Pancreas (tissue), 10 donors: ENCODE measurements around the gene EFHD1. TPM values are rescaled to one million over a fixed set of nuclear protein-coding genes. Genes with fewer than 3 reads are reported as not detected.

Experiments used
- ATAC-seq, 4 donors: fragments of 200-7000 bp; cut with Tn5 transposase; one replicate each; pipeline versions ENCODE4 v1.8.0 to v1.9.1; 2020; ENCODE audit warnings: mild to moderate bottlenecking in 4 of 4, moderate library complexity in 4 of 4
- DNase-seq, 6 donors: peaks; one replicate each; pipeline ENCODE4 v3.0.0-alpha.2; 2020
- FAIRE-seq: peaks from 2 replicates; lab custom pipeline; 2012; peaks lifted over from hg19 to GRCh38; lab: Jason Lieb, UNC
- H3K27ac ChIP-seq, 4 donors: fragments of 200-600 bp; sonication (generic); 1 replicate in 3 of 4; 2 replicates in 1 of 4; pipeline versions ENCODE4 v1.5.0 to v1.8.0; 2020
- H3K27me3 ChIP-seq, 4 donors: fragments of 200-600 bp; one replicate each; pipeline ENCODE4 v1.8.0; 2021
- H3K36me3 ChIP-seq, 3 donors: fragments of 200-600 bp; sonication (generic) in 1 of 3; one replicate each; pipeline versions ENCODE4 v1.5.0 to v1.8.0; 2020 to 2021
- H3K4me1 ChIP-seq, 3 donors: fragments of 200-600 bp; one replicate each; pipeline ENCODE4 v1.8.0; 2021
- H3K4me3 ChIP-seq, 4 donors: fragments of 200-600 bp; sonication (generic) in 2 of 4; one replicate each; pipeline versions ENCODE4 v1.5.0 to v1.8.0; 2020 to 2021
- H3K9me3 ChIP-seq, 4 donors: fragments of 200-600 bp; one replicate each; pipeline ENCODE4 v1.8.0; 2021
- CTCF ChIP-seq, 4 donors: fragments of 200-600 bp; sonication (generic) in 3 of 4; IDR thresholded peaks; one replicate each; pipeline versions ENCODE4 v1.5.0 to v1.8.0; 2021; ENCODE audit warnings: antibody characterized with exemption in 4 of 4
- WGBS, 2 donors: extraction: QIAGEN DNeasy Blood & Tissue Kit; methylation state at CpG; one replicate each; pipeline ENCODE4 v1.1.7; 2013; 5-methylcytosine and 5-hydroxymethylcytosine counted together
- intact Hi-C, 3 donors: fragments of 100-400 bp; cut with DNase I; formaldehyde crosslinking; loops; one replicate each; pipeline versions ENCODE4 v1.11.1 to v1.14.2; 2022
- polyA plus RNA-seq, 2 donors: library from polyadenylated mRNA; stranded (reverse); fragments of 200-250 nt; gene quantifications; one replicate each; pipeline ENCODE4 v1.2.3, GENCODE V29; 2013
- total RNA-seq, 6 donors: library from RNA; stranded (reverse); fragmentation: NEBNext Ultra II Directional in 4 of 6; extraction: Animal tissue kit (Norgen Biotek cat#: 25700) in 4 of 6; gene quantifications; one replicate each; pipeline versions ENCODE4 v1.2.1 to v1.2.4, GENCODE V29; 2021 to 2023
- donor health status: healthy with polysubstance abuse.
- donor health status: DM: no; HTN: no; CAD: no; lungs with moderate emphysema.
- donor health status: DM: no; HTN: no; CAD: no.
- donor health status: control.
- donor health status: control.
- donor health status: Bipolar disorder and iron deficiency.
- donor health status: DM: yes; HTN: yes; CAD: no.
- donor health status: DM: no; HTN: no; CAD: no.
- donor health status: DM: no; HTN: no; CAD: no.
- donor health status: DM: yes; HTN: yes; CAD: no.

EFHD1 gene
- total and polyA plus RNA-seq, 8 donors = 0.31 to 4.8 (median 1.3) TPM

- 72 to 73% methylated on average over 16 of the region's 16 CpGs for WGBS, 2 donors
- no peaks in the 10 kb centered on the region for H3K36me3 ChIP-seq
- no peak for DNase-seq
- peaks cover 0 to 4% (median 0%) of the 10 kb centered on the region in 3 donors for H3K4me1 ChIP-seq
- peaks cover 0 to 7% (median 3%) of the 10 kb centered on the region in 4 donors for H3K27me3 ChIP-seq
- H3K4me3 ChIP-seq = no peak overlapping the region
- FAIRE-seq = no peak
- intact Hi-C loops = no loop called here
- TF ChIP-seq CTCF (IDR thresholded peaks at IDR 0.05) = no peak
- H3K9me3 ChIP-seq = no peaks in the 10 kb centered on the region
- ATAC-seq = no peak
- no peak overlapping the region for H3K27ac ChIP-seq
These were observed 3.5 kb downstream of the EFHD1 start for GRCh38 chr2:232636788-232637420.

- FAIRE-seq (no peak), DNase-seq (no peak), ATAC-seq (no peak)
- TF ChIP-seq CTCF (IDR thresholded peaks at IDR 0.05) = no peak
- Histone ChIP-seq H3K27me3 (no peaks in the 10 kb centered on the region), H3K36me3 (no peaks in the 10 kb centered on the region), H3K27ac (no peak overlapping the region), H3K4me3 (no peak overlapping the region), H3K9me3 (no peaks in the 10 kb centered on the region), H3K4me1 (peaks cover 0 to 4% (median 0%) of the 10 kb centered on the region in 3 donors)
- 53 to 55% methylated on average over 11 of the region's 11 CpGs for WGBS, 2 donors
- intact Hi-C loops = no loop called here
These were observed 4.6 kb downstream of the EFHD1 start for GRCh38 chr2:232637866-232638583.

- intact Hi-C loops = no loop called here
- WGBS, 2 donors = 91 to 95% methylated on average over 11 of the region's 11 CpGs
- FAIRE-seq (no peak), ATAC-seq (no peak), DNase-seq (no peak)
- no peaks in the 10 kb centered on the region for H3K4me1 ChIP-seq
- no peak overlapping the region for H3K4me3 ChIP-seq
- no peak for TF ChIP-seq CTCF (IDR thresholded peaks at IDR 0.05)
- H3K27me3 ChIP-seq = no peaks in the 10 kb centered on the region
- H3K27ac ChIP-seq = no peak overlapping the region
- H3K36me3 ChIP-seq = no peaks in the 10 kb centered on the region
- H3K9me3 ChIP-seq = no peaks in the 10 kb centered on the region
These were observed 7.9 kb downstream of the EFHD1 start for GRCh38 chr2:232641153-232641848.

GRCh38 chr2:232643147-232643425 lies 9.7 kb downstream of the EFHD1 start:
- no peaks in the 10 kb centered on the region for H3K4me1 ChIP-seq
- no peak for ATAC-seq
- no peak overlapping the region for H3K4me3 ChIP-seq
- intact Hi-C loops = no loop called here
- H3K27me3 ChIP-seq = no peaks in the 10 kb centered on the region
- H3K9me3 ChIP-seq = no peaks in the 10 kb centered on the region
- no peaks in the 10 kb centered on the region for H3K36me3 ChIP-seq
- no peak for DNase-seq
- no peak for TF ChIP-seq CTCF (IDR thresholded peaks at IDR 0.05)
- FAIRE-seq = no peak
- no peak overlapping the region for H3K27ac ChIP-seq
- 55 to 62% methylated on average over 3 of the region's 3 CpGs for WGBS, 2 donors
